ENCODE results near the gene STX16. TPM values are rescaled to one million over a fixed set of nuclear protein-coding genes. Genes with fewer than 3 reads are reported as not detected.

STX16 gene
- total RNA-seq, 3 donors from 2014 or later = 52.2 to 67.6 (median 55.4) TPM

GRCh38 chr20:58651559-58651945 is 469 bp downstream of the STX16 start:
- H3K36me3 Mint-ChIP-seq (ENCODE audit: insufficient read depth) = peaks cover 6% of the 10 kb centered on the region
- no peaks in the 10 kb centered on the region for H3K9me3 Mint-ChIP-seq
- peak overlapping the region; percentile 99 for H3K4me3 Mint-ChIP-seq
- peaks cover 28% of the 10 kb centered on the region for H3K4me1 Mint-ChIP-seq (ENCODE audit: low read depth)
- no peaks in the 10 kb centered on the region for H3K27me3 Mint-ChIP-seq (ENCODE audit: low read depth)
- no peak for ATAC-seq
- DNase-seq = no peak

GRCh38 chr20:58651946-58652605 is 993 bp downstream of the STX16 start:
- H3K27me3 Mint-ChIP-seq (ENCODE audit: low read depth) = no peaks in the 10 kb centered on the region
- H3K4me1 Mint-ChIP-seq (ENCODE audit: low read depth) = peaks cover 33% of the 10 kb centered on the region
- no peaks in the 10 kb centered on the region for H3K9me3 Mint-ChIP-seq
- DNase-seq (peak; percentile 55), ATAC-seq (peak; percentile 35)
- H3K36me3 Mint-ChIP-seq (ENCODE audit: insufficient read depth) = peaks cover 6% of the 10 kb centered on the region
- peak overlapping the region; percentile 99 for H3K4me3 Mint-ChIP-seq

GRCh38 chr20:58652606-58653294 is 1.7 kb downstream of the STX16 start:
- Mint-ChIP-seq H3K27me3 (ENCODE audit: low read depth) (no peaks in the 10 kb centered on the region), H3K4me3 (peak overlapping the region; percentile 99), H3K4me1 (ENCODE audit: low read depth) (peaks cover 40% of the 10 kb centered on the region), H3K36me3 (ENCODE audit: insufficient read depth) (peaks cover 6% of the 10 kb centered on the region), H3K9me3 (no peaks in the 10 kb centered on the region)
- no peak for ATAC-seq
- DNase-seq = no peak

- Mint-ChIP-seq H3K36me3 (ENCODE audit: insufficient read depth) (peaks cover 8% of the 10 kb centered on the region), H3K4me1 (ENCODE audit: low read depth) (peaks cover 47% of the 10 kb centered on the region), H3K9me3 (no peaks in the 10 kb centered on the region), H3K27me3 (ENCODE audit: low read depth) (no peaks in the 10 kb centered on the region), H3K4me3 (no peak overlapping the region)
- DNase-seq (no peak), ATAC-seq (no peak)
Observed at GRCh38 chr20:58654337-58654736, 3.3 kb downstream of the STX16 start.

- no peak for DNase-seq
- Mint-ChIP-seq H3K4me1 (ENCODE audit: low read depth) (peaks cover 58% of the 10 kb centered on the region), H3K27me3 (ENCODE audit: low read depth) (no peaks in the 10 kb centered on the region), H3K36me3 (ENCODE audit: insufficient read depth) (peaks cover 8% of the 10 kb centered on the region), H3K4me3 (peak overlapping the region; percentile 55), H3K9me3 (no peaks in the 10 kb centered on the region)
- no peak for ATAC-seq
Observed at GRCh38 chr20:58655328-58656107, 4.4 kb downstream of the STX16 start.

GRCh38 chr20:58656831-58657230 is 5.7 kb downstream of the STX16 start:
- DNase-seq (no peak), ATAC-seq (no peak)
- Mint-ChIP-seq H3K4me1 (ENCODE audit: low read depth) (peaks cover 70% of the 10 kb centered on the region), H3K4me3 (peak overlapping the region; percentile 55), H3K27me3 (ENCODE audit: low read depth) (no peaks in the 10 kb centered on the region), H3K36me3 (ENCODE audit: insufficient read depth) (peaks cover 10% of the 10 kb centered on the region), H3K9me3 (no peaks in the 10 kb centered on the region)

GRCh38 chr20:58657262-58657661 is 6.2 kb downstream of the STX16 start:
- Mint-ChIP-seq H3K27me3 (ENCODE audit: low read depth) (no peaks in the 10 kb centered on the region), H3K9me3 (no peaks in the 10 kb centered on the region), H3K36me3 (ENCODE audit: insufficient read depth) (peaks cover 10% of the 10 kb centered on the region), H3K4me1 (ENCODE audit: low read depth) (peaks cover 74% of the 10 kb centered on the region), H3K4me3 (peak overlapping the region; percentile 66)
- DNase-seq (no peak), ATAC-seq (no peak)

GRCh38 chr20:58657986-58658385 is 6.9 kb downstream of the STX16 start:
- Mint-ChIP-seq H3K4me3 (peak overlapping the region; percentile 66), H3K27me3 (ENCODE audit: low read depth) (no peaks in the 10 kb centered on the region), H3K4me1 (ENCODE audit: low read depth) (peaks cover 75% of the 10 kb centered on the region), H3K36me3 (ENCODE audit: insufficient read depth) (peaks cover 11% of the 10 kb centered on the region), H3K9me3 (no peaks in the 10 kb centered on the region)
- DNase-seq (no peak), ATAC-seq (no peak)

- Mint-ChIP-seq H3K9me3 (no peaks in the 10 kb centered on the region), H3K36me3 (ENCODE audit: insufficient read depth) (peaks cover 12% of the 10 kb centered on the region), H3K27me3 (ENCODE audit: low read depth) (no peaks in the 10 kb centered on the region), H3K4me1 (ENCODE audit: low read depth) (peaks cover 74% of the 10 kb centered on the region), H3K4me3 (peak overlapping the region; percentile 63)
- ATAC-seq (no peak), DNase-seq (no peak)
Observed at GRCh38 chr20:58658760-58659159, 7.7 kb downstream of the STX16 start.

GRCh38 chr20:58659841-58660240 is 8.8 kb downstream of the STX16 start:
- peaks cover 12% of the 10 kb centered on the region for H3K36me3 Mint-ChIP-seq (ENCODE audit: insufficient read depth)
- H3K4me1 Mint-ChIP-seq (ENCODE audit: low read depth) = peaks cover 81% of the 10 kb centered on the region
- DNase-seq (no peak), ATAC-seq (no peak)
- no peaks in the 10 kb centered on the region for H3K9me3 Mint-ChIP-seq
- no peaks in the 10 kb centered on the region for H3K27me3 Mint-ChIP-seq (ENCODE audit: low read depth)
- peak overlapping the region; percentile 71 for H3K4me3 Mint-ChIP-seq

- ATAC-seq = peak; percentile 72 to 79
Observed at GRCh38 chr20:58660855-58661597, 9.9 kb downstream of the STX16 start.

GRCh38 chr20:58661598-58662473 is 10.8 kb downstream of the STX16 start:
- no peaks in the 10 kb centered on the region for H3K9me3 Mint-ChIP-seq
- H3K4me1 Mint-ChIP-seq (ENCODE audit: low read depth) = peaks cover 71% of the 10 kb centered on the region
- peak overlapping the region; percentile 74 for H3K4me3 Mint-ChIP-seq
- H3K36me3 Mint-ChIP-seq (ENCODE audit: insufficient read depth) = peaks cover 18% of the 10 kb centered on the region
- DNase-seq (no peak), ATAC-seq (peak; percentile 32 to 36)
- no peaks in the 10 kb centered on the region for H3K27me3 Mint-ChIP-seq (ENCODE audit: low read depth)

More at GRCh38 chr20:58660855-58661597, 9.9 kb downstream of the STX16 start:
- Mint-ChIP-seq H3K36me3 (ENCODE audit: insufficient read depth) (peaks cover 16% of the 10 kb centered on the region), H3K9me3 (no peaks in the 10 kb centered on the region), H3K4me1 (ENCODE audit: low read depth) (peaks cover 77% of the 10 kb centered on the region), H3K27me3 (ENCODE audit: low read depth) (no peaks in the 10 kb centered on the region), H3K4me3 (peak overlapping the region; percentile 74)
- DNase-seq = peak; percentile 47

GRCh38 chr20:58664331-58664730 is 13.2 kb downstream of the STX16 start:
- no peaks in the 10 kb centered on the region for H3K27me3 Mint-ChIP-seq (ENCODE audit: low read depth)
- H3K36me3 Mint-ChIP-seq (ENCODE audit: insufficient read depth) = peaks cover 26% of the 10 kb centered on the region
- H3K4me3 Mint-ChIP-seq = no peak overlapping the region
- no peaks in the 10 kb centered on the region for H3K9me3 Mint-ChIP-seq
- H3K4me1 Mint-ChIP-seq (ENCODE audit: low read depth) = peaks cover 52% of the 10 kb centered on the region
- ATAC-seq = no peak
- DNase-seq = no peak
